HG03064 (cell line): ENCODE data around the gene ZNF749.
A peak's percentile ranks its signal among the peaks of the same experiment; 100 is the strongest.

Source experiments
- ATAC-seq: cut with Tn5 transposase; IDR thresholded peaks from one replicate; pipeline ENCODE4 v1.9.1; 2021; ENCODE audit warnings: low read depth; ENCODE audit not compliant: unreplicated experiment

The ZNF749 gene

GRCh38 chr19:57435062-57435978 is at the start of gene ZNF749:
Gene ZNF749, plus strand, starts transcription at chr19:57435325. Its CDS starts 254 bp downstream, at chr19:57435579.
- ATAC-seq, result peak; percentile 85

- no peak for ATAC-seq
Observed at GRCh38 chr19:57389194-57389729, 45.9 kb upstream of the ZNF749 start.

- peak; percentile 94 for ATAC-seq
Observed at GRCh38 chr19:57389730-57390598, 45.2 kb upstream of the ZNF749 start, which contains the start of gene ZNF548. Gene ZNF548, plus strand, starts transcription at chr19:57389854. Its CDS starts 246 bp downstream, at chr19:57390100.

GRCh38 chr19:57395710-57396109 is 39.4 kb upstream of the ZNF749 start:
- no peak for ATAC-seq

GRCh38 chr19:57398868-57399267 is 36.3 kb upstream of the ZNF749 start:
- no peak for ATAC-seq

GRCh38 chr19:57403737-57404563 is 31.2 kb upstream of the ZNF749 start:
- no peak for ATAC-seq

- ATAC-seq, result no peak
Observed at GRCh38 chr19:57406516-57407123, 28.5 kb upstream of the ZNF749 start.

GRCh38 chr19:57410877-57411671 is 24.1 kb upstream of the ZNF749 start, which contains the start of gene ZNF17:
Gene ZNF17, plus strand, starts transcription at chr19:57411161. Its CDS starts 2,455 bp downstream, at chr19:57413616.
- peak; percentile 97 for ATAC-seq

GRCh38 chr19:57419439-57419838 is 15.7 kb upstream of the ZNF749 start:
- no peak for ATAC-seq

- ATAC-seq, result no peak
Observed at GRCh38 chr19:57421037-57421436, 14.1 kb upstream of the ZNF749 start.

- peak; percentile 8 for ATAC-seq
Observed at GRCh38 chr19:57434386-57435061, 601 bp upstream of the ZNF749 start.

- no peak for ATAC-seq
Observed at GRCh38 chr19:57436417-57436816, 1.3 kb downstream of the ZNF749 start.

- no peak for ATAC-seq
Observed at GRCh38 chr19:57437931-57438330, 2.8 kb downstream of the ZNF749 start.

- ATAC-seq, result no peak
Observed at GRCh38 chr19:57438925-57439324, 3.8 kb downstream of the ZNF749 start.

GRCh38 chr19:57441979-57442752 is 7.0 kb downstream of the ZNF749 start:
- ATAC-seq, result no peak

- no peak for ATAC-seq
Observed at GRCh38 chr19:57443121-57443696, 8.1 kb downstream of the ZNF749 start.

GRCh38 chr19:57452307-57452706 is 17.2 kb downstream of the ZNF749 start:
- ATAC-seq, result no peak
